Chondrocyte (in vitro differentiated cells): ENCODE measurements around the gene FAM20A. TPM values are rescaled to one million over a fixed set of nuclear protein-coding genes. Genes with fewer than 3 reads are reported as not detected.
A peak's percentile ranks its signal among the peaks of the same experiment; 100 is the strongest.

ENCODE experiments used
- DNase-seq: peaks from one replicate; pipeline ENCODE4 v3.0.0; 2021; ENCODE audit warnings: mixed read lengths, low spot score
- H3K27ac Mint-ChIP-seq: one replicate; pipeline ENCODE4 v1.8.0; 2021; ENCODE audit warnings: mild to moderate bottlenecking, moderate library complexity, mixed read lengths; ENCODE audit not compliant: unreplicated experiment
- H3K27me3 Mint-ChIP-seq: 2 replicates; pipeline ENCODE4 v1.8.0; 2021; ENCODE audit warnings: low read depth, mixed read lengths
- H3K36me3 Mint-ChIP-seq: 2 replicates; pipeline ENCODE4 v1.8.0; 2021; ENCODE audit warnings: low read depth, mixed read lengths
- H3K4me1 Mint-ChIP-seq: 2 replicates; pipeline ENCODE4 v1.8.0; 2021; ENCODE audit warnings: low read depth, mild to moderate bottlenecking, mixed read lengths
- H3K4me3 Mint-ChIP-seq: one replicate; pipeline ENCODE4 v1.8.0; 2021; ENCODE audit warnings: mild to moderate bottlenecking, moderate library complexity, mixed read lengths; ENCODE audit not compliant: unreplicated experiment
- H3K9me3 Mint-ChIP-seq: 2 replicates; pipeline ENCODE4 v1.8.0; 2021; ENCODE audit warnings: low read depth, mixed read lengths
- CTCF ChIP-seq: fragments of 200-600 bp; sonication (generic); IDR thresholded peaks from 2 replicates; pipeline ENCODE4 v1.5.0; 2021; ENCODE audit warnings: antibody characterized with exemption, mild to moderate bottlenecking, moderate library complexity
- total RNA-seq: library from RNA; stranded (reverse); gene quantifications from 3 replicates; pipeline ENCODE4 v1.2.1, GENCODE V29; 2021

Gene FAM20A
- total RNA-seq, 1 donor from 2014 or later = not detected

DNA sequence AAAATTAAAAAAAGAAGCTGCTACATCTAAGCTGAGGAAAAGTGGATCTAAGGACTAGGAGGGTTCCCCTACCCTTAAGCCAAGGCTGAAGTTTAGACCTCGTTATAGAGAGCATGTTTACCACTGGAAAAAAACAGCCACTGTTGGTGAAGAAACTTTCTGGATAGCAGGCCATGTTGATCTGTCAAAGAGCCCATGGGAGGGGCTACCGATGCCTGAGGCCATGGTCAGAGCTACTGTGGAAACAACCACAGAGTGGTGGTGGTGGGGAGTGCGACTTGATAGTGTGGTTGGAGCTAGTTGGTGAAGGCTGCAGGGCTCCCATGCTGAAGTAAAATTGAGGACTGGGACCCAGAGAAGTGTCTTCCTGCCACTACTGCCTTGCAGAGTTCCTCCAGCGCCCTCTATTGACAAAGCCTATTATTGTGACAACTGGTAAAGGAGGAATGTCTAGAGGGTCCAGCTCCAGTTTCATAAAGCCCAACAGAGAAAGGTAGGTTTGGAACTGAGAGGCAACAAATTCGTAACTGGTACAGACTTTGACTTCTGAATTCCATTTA is 12.7 kb upstream of the FAM20A start:
- DNase-seq = no peak
- H3K36me3 Mint-ChIP-seq = no peaks in the 10 kb centered on the region

GRCh38 chr17:68612923-68613292 is 11.7 kb upstream of the FAM20A start:
- Mint-ChIP-seq H3K27me3 (peaks cover 14% of the 10 kb centered on the region), H3K36me3 (peaks cover under 1% of the 10 kb centered on the region), H3K4me1 (no peaks in the 10 kb centered on the region), H3K9me3 (peaks cover 22% of the 10 kb centered on the region), H3K4me3 (no peak overlapping the region), H3K27ac (no peak overlapping the region)
- TF ChIP-seq CTCF = no peak
- no peak for DNase-seq

More for the DNA sequence above, 12.7 kb upstream of the FAM20A start:
- no peak overlapping the region for H3K27ac Mint-ChIP-seq
- H3K4me3 Mint-ChIP-seq = no peak overlapping the region
- peaks cover 20% of the 10 kb centered on the region for H3K9me3 Mint-ChIP-seq
- no peaks in the 10 kb centered on the region for H3K4me1 Mint-ChIP-seq
- H3K27me3 Mint-ChIP-seq = peaks cover 14% of the 10 kb centered on the region
- peak; percentile 67 for TF ChIP-seq CTCF

DNA sequence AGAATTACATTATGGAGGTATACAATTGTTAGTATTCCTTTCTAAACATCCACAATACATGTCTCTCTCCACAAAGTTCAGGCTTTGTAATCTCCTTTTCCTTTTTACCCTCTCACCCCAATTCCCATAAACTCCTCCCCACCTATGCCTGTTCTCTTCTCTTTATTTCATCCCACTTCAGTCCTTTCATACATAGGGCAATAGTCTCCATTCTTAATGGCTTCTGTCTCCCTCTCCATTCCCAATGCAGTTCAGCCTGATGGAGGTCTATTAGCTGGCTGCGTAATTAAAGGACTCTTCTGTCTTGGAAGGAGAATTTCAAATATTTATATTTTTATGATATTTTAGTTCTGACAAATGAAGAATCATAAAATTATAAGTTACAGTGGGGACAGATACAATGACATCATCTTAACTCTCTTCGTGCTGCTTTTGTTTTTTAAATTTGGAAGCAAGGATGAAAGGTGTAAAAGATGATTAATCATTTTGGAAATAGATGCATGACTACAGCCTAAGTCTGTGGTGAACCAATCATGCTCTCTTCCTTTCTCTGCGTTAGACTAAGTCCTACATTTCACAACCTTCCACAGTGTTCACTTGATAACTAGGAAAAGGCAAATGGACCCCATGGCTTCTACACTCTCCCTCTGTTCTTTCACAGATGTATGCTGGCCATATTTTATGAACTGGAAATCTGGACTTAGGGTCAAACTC is 11.2 kb upstream of the FAM20A start:
- H3K4me3 Mint-ChIP-seq = no peak overlapping the region
- no peak overlapping the region for H3K27ac Mint-ChIP-seq
- TF ChIP-seq CTCF = no peak
- DNase-seq = no peak
- peaks cover 27% of the 10 kb centered on the region for H3K9me3 Mint-ChIP-seq
- no peaks in the 10 kb centered on the region for H3K4me1 Mint-ChIP-seq
- H3K36me3 Mint-ChIP-seq = peaks cover 2% of the 10 kb centered on the region
- H3K27me3 Mint-ChIP-seq = peaks cover 12% of the 10 kb centered on the region

- Mint-ChIP-seq H3K4me3 (no peak overlapping the region), H3K27ac (no peak overlapping the region), H3K27me3 (peaks cover 12% of the 10 kb centered on the region), H3K36me3 (peaks cover 2% of the 10 kb centered on the region), H3K4me1 (no peaks in the 10 kb centered on the region), H3K9me3 (peaks cover 30% of the 10 kb centered on the region)
- no peak for TF ChIP-seq CTCF
- no peak for DNase-seq
Measured at GRCh38 chr17:68611353-68612208, 10.4 kb upstream of the FAM20A start.

DNA sequence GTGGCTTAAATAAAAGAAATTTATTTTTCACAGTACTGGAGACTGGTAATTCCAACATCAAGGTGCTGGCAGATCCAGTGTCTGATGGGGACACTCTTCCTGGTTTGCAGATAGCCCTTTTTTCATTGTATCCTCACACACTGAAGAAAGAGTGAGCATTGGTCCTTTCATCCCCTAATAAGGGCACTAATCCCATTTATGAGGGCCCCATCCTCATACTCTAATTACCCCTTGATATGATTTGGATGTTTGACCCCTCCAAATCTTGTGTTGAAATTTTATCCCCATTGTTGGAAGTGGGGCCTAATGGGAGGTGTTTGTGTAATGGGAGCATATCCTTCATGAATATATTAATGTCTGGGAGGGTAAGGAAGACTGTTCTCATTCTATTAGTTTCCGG is 9.4 kb upstream of the FAM20A start:
- Mint-ChIP-seq H3K27ac (no peak overlapping the region), H3K9me3 (peaks cover 36% of the 10 kb centered on the region), H3K36me3 (peaks cover 2% of the 10 kb centered on the region), H3K4me3 (no peak overlapping the region), H3K27me3 (peaks cover 10% of the 10 kb centered on the region), H3K4me1 (no peaks in the 10 kb centered on the region)
- no peak for TF ChIP-seq CTCF
- DNase-seq = no peak
